Mammary epithelial cell (primary cell): ENCODE data around the gene STIM1.

Source experiments
- EZH2 ChIP-seq: IDR thresholded peaks from 2 replicates; pipeline ENCODE4 v1.6.1; 2012; ENCODE audit warnings: low read length, inconsistent platforms, borderline replicate concordance
- TF ChIP-seq, protein P1 (sequence below), 2 donors: IDR thresholded peaks in 1 of 2; conservative IDR thresholded peaks in 1 of 2; 2 replicates each; pipeline ENCODE4 v1.5.1; 2011 to 2012; ENCODE audit warnings: inconsistent platforms in 2 of 2, low read length in 2 of 2, mild to moderate bottlenecking in 2 of 2, control low read depth in 1 of 2, low read depth in 1 of 2; ENCODE audit not compliant: insufficient read depth in 1 of 2; ENCODE audit errors: extremely low read depth in 1 of 2

- TF ChIP-seq, protein P1, sequence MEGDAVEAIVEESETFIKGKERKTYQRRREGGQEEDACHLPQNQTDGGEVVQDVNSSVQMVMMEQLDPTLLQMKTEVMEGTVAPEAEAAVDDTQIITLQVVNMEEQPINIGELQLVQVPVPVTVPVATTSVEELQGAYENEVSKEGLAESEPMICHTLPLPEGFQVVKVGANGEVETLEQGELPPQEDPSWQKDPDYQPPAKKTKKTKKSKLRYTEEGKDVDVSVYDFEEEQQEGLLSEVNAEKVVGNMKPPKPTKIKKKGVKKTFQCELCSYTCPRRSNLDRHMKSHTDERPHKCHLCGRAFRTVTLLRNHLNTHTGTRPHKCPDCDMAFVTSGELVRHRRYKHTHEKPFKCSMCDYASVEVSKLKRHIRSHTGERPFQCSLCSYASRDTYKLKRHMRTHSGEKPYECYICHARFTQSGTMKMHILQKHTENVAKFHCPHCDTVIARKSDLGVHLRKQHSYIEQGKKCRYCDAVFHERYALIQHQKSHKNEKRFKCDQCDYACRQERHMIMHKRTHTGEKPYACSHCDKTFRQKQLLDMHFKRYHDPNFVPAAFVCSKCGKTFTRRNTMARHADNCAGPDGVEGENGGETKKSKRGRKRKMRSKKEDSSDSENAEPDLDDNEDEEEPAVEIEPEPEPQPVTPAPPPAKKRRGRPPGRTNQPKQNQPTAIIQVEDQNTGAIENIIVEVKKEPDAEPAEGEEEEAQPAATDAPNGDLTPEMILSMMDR (conservative IDR thresholded peaks at IDR 0.05 in 1 of 2, IDR thresholded peaks at IDR 0.05 in 1 of 2; ENCODE audit: extremely low read depth in 1 of 2, insufficient read depth in 1 of 2, low read depth in 1 of 2, low read length in 2 of 2): no peak
- TF ChIP-seq EZH2: no peak
These were observed 47.9 kb downstream of the STIM1 start for GRCh38 chr11:3903207-3903896.
